Activated CD4-positive, alpha-beta T cell treated with anti-CD3 and anti-CD28 coated beads for 48 hours (primary cell): Measurements from ENCODE around the gene JPT1.
"Not testable (repeated sequence)": the region's sequence is repeated elsewhere in the genome, so short reads cannot be mapped to it uniquely, and the experiment has no call there.

Experiments used
- DNase-seq: peaks from one replicate; pipeline ENCODE4 v3.0.0-alpha.2; 2020

The JPT1 gene

DNA sequence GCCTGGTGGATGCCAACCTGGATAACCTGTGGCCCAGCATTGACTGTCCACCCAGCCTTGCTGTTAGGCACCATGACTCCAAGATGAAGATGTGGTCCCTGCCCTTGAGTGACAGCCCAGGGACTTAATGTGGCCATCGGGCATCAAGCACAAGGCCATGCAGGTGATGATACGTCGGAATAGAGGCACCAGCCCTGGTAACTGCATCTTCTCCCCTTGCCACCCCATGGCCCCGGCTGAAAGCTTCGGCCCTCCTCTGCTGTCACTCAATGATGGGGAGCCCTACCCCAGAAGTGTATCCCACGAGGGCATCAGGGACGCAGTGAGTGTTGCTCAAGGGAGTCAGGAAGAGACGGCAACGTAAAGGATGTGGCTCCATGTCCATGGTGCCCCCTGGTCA is 24.7 kb downstream of the JPT1 start:
- no peak for DNase-seq

- no peak for DNase-seq
Measured at GRCh38 chr17:75128694-75129505, 25.4 kb downstream of the JPT1 start.

DNA sequence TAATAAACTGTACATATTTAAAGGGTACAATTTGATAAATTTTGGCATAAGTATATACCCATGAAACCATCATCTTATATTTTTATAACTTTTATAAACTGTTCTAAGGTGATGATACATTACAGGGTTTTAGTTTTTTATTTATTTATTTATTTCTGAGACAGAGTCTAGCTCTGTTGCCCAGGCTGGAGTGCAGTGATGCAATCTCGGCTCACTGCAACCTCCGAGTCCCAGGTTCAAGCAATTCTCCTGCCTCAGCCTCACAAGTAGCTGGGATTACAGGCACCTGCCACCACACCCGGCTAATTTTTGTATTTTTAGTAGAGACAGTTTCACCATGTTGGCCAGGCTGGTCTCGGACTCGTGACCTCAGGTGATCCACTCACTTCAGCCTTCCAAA is 26.4 kb downstream of the JPT1 start:
- DNase-seq, result not testable (repeated sequence)

DNA sequence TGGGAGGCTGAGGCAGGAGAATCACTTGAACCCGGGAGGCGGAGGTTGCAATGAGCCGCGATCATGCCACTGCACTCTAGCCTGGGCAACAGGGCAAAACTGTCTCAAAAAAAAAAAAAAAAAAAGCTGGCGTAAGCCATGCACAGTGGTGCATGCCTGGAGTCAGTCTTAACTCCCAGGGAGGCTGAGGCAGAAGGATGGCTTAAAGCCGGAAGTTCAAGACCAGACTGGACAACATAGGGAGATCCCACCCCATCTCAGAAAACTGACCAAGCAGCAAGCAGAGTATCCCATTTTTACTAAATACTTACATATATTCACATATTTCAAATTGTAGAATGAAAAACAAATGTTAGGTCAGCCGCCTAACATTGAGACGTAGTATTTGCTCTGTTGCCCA is 27.4 kb downstream of the JPT1 start:
- DNase-seq, result no peak

- no peak for DNase-seq
Measured at GRCh38 chr17:75125984-75126383, 28.3 kb downstream of the JPT1 start.

- DNase-seq, result no peak
Measured at GRCh38 chr17:75124819-75125162, 29.5 kb downstream of the JPT1 start.

DNA sequence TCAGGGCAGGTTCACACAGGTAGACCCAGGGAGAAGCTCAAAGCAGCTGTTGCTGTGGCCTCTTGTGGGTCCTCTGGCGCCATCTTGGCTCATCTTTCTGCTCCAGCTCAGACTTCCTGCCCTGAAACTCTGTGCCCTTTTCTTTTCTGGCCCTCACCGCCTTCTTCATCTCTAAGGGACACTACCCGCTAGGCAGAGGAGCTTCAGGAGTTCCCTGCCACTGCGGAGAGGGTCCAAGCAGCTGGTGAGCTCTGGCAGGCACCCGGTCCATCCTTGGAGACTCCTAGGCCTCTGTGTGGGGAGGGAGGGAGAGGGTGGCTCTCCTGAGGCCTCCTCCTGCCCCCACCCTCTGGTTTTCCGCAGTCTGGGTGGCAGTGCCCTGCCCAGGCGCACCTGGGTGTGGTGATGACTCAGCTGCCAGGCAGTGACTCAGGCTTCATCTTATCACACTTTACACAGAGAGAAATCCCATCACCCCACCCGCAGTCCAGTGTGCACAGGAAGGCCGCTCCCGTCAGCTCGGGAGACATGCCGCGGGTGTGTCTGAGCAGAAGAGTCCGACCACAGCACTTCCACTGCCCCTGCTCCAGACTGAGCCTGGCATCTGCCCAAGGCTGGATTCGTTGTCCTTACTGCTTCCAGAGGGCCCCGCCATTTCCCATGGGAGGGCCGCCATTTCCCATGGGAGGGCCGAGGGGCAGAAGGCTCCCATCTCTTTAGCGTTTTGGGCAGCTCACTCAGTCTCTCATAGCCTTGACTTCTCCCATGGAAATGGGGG is 30.1 kb downstream of the JPT1 start:
- peak; percentile 78 for DNase-seq

- no peak for DNase-seq
Measured at GRCh38 chr17:75118307-75118706, 36.0 kb downstream of the JPT1 start.

GRCh38 chr17:75116737-75117136 is 37.6 kb downstream of the JPT1 start:
- DNase-seq, result no peak

GRCh38 chr17:75115555-75115954 is 38.8 kb downstream of the JPT1 start:
- DNase-seq, result no peak

- peak; percentile 36 for DNase-seq
Measured at GRCh38 chr17:75114552-75115314, 39.6 kb downstream of the JPT1 start.

DNA sequence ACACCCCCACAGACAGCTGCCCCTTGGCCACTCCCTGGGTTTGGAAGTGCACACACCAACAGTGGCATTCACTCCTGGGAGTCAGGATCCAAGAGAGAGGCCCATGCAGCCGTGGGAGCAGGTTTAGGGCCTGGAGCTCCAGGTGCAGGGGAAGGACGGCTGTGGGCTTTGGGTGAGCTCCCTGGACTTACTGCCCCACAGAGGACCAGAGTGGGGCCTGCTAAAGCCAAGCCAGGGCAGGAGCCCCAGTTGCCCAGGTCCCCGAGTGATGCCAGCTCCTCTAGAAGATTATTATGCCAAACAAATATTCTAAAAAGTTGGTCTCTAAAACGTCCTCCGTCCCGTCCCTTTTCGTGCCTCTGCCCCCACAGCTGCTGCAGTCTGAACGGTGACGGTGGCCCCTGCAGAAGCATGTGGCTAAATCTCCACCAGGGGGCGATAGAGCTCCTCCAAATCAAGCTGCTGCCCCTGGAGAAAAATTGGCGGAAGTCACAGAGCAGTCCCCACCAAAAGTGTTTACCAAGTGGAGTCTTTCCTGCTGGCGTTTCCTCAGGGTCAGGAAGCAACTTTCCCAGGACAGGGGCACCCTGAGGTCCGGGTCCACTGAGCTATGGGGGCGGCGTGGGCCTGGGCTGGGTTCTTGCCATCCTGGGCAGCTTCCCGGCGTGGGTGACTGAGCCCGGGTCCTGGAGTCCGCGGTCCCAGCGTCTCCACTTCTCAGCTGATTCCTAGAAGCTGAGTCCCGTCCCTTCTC is 40.3 kb downstream of the JPT1 start:
- peak; percentile 93 for DNase-seq

- DNase-seq, result no peak
Measured at GRCh38 chr17:75111777-75112335, 42.5 kb downstream of the JPT1 start.

GRCh38 chr17:75110234-75110937 is 43.9 kb downstream of the JPT1 start:
- DNase-seq, result no peak

DNA sequence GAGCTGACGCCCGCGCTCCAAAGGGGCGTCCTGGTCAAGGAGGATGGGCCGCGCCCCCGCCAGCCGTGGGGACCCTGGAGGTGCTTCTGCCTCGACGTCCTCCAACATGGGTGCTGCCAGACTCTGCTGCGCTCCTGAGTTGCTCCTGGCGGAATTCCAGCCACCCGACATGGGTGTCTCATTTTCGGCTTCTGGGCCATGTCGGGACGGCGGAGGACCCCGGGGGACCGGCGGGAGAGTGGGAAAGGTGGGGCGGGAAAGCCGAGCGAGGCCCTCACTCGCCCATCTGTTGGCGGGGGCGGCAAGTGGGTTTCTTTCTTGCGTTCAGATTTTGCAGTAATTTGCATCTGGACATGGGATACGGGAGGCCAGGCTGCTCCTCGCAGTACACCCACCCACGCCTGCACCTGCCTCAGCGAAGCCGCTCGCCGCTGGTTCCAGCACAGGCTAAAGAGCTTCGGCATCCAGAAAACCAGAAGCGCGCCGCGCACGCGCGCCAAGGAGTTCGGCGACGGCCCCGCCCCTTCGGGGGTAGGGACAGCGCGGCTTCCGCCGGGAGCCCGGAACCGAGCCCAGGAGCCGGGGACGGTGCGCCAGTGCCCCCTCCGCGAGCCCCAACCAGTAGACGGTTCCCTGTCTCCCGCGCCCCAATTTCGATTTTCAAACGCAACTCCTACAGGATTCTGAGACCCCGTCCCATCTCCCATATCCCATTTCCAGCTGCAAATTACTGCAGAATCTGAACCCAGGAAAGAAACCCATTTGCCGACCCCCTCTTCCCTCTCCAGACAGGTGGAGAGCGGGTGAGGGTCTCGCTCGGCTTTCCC is 44.7 kb downstream of the JPT1 start, which contains the start of gene ARMC7:
Gene ARMC7 (plus strand): TSS at position 563 of the 827 bp plus-strand sequence. CDS start 320 bp downstream, outside the sequence.
- peak; percentile 96 for DNase-seq

DNA sequence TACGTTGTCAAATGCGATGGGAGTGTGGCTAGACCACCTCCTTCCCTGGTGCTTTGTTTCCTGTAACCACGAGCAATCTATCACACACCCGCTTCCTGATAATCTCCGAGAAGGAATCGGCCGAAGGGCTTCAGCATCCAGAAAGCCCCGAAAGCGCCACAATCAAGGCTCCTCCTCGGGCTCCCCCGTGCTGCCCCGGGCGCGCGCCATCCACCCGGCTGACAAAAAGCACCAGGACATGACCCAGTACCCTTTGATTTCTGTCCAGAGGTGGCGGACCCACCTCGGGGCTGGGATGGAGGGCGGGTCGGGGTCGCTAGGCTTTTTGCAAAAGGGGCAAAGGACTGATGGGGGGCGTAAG is 45.3 kb downstream of the JPT1 start:
- DNase-seq, result no peak

- DNase-seq, result no peak
Measured at GRCh38 chr17:75108193-75108592, 46.1 kb downstream of the JPT1 start.

- peak; percentile 57 for DNase-seq
Measured at GRCh38 chr17:75105126-75106080, 48.9 kb downstream of the JPT1 start.
